ENCODE measurements around the gene EPHA8.
A peak's percentile ranks its signal among the peaks of the same experiment; 100 is the strongest.

Gene EPHA8

GRCh38 chr1:22537441-22538139 lies 25.7 kb upstream of the EPHA8 start:
- DNase-seq, result no peak

GRCh38 chr1:22539510-22540118 lies 23.7 kb upstream of the EPHA8 start:
- DNase-seq, result no peak

DNA sequence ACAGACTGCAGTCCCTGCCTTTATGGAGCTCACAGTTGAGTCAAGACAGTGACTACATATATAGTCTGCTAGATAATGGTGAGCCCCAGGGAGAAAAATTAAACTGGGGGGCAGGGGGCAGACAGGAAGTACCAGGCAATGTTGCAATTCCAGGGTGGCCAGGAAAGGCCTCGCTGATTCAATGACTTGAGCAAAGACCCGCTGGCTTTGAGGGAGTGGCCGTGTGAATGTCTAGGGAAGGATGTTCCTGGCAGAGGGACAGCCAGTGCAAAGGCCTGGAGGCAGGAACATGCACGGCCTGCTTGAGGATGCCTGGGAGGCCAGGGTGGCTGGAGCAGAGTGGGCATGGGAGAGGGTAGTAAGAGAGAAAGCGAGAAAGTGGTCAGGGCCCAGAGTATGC lies 23.0 kb upstream of the EPHA8 start:
- no peak for DNase-seq

GRCh38 chr1:22542886-22543285 lies 20.4 kb upstream of the EPHA8 start:
- no peak for DNase-seq

DNA sequence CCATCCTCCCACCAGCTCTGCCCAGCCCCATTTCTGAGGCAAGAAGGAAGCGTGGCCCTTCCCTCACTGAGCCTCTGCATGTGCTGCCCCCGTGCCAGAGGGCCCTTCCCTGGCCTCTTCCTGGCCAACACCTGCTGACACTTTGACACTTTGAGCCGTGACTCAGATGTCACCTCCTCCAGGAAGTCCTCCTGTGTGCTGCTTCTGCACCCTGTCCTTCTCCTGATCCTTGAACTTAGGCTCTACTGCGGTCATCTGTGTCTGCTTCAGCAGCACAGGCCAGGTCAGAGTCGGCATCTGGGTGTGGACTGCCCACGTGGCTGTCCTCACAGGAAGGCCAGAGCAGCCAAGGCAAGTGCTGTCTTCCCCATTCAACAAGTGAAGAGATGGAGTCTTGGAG lies 19.6 kb upstream of the EPHA8 start:
- no peak for DNase-seq

DNA sequence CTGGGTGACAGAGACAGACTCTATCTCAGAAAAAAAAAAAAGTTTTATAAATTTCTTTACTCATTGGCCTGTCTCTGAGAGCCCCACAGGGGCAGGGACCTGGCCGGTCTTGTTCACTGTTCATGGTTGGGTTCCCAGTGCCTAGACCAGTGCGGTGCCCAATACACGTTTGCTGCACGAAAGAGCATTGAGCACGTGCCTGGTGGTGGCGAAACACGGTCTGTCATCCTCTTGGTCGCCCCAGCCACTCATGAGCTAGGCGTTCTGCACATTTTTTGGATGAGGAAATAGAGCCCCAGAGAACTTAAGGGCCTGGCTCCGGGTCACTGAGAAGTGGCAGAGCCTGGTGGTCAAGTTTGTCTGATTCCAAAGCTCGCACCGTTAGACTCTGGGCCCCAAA lies 18.7 kb upstream of the EPHA8 start:
- DNase-seq, result no peak

DNA sequence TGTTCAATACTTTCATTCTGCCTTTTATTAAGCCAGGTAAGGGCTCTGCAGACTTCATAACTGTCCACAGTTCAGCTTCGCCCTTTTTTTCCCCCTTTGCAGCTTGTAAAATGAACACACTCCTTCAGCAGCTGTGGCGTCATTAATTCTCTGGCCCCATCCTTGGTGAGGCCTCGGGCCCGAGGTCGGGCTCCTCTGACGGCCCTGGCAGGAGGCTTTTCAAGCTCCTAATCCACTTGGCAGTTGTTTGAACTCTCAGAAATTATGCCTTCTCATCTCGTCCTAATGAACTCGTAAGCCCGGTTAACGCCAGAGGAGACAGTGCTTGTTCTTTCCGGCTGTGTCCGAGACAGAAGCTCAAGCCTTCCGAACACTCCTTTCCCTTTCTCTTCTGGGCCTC lies 18.1 kb upstream of the EPHA8 start:
- DNase-seq, result no peak

DNA sequence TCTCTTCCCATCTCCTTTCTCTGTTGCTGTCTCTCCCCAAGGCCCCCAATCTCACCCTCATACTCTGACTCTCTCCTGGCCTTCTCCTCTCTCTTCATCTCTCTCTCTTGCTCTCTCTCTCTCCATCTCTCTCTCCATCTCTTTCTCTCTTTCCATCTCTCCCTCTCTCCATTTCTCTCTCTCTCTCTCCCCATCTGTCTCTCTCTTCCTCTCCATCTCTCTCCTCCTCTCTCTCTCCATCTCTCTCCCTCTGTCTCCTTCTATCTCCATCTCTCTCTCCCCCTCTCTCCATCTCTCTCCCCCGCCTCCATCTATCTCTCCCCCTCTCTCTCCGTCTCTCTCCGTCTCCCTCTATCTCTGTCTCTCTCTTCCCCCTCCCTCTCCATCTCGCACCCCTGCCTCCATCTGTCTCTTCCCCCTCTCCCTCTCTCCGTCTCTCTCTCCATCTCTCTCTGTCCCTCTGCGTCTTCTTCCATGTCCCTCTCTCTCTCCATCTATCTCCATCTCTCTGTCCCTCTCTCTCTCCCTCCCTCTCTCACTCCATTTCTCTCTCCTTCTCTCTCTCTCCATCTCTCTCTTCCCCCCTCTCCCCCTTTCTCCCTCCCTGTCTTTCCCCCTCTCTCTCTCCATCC lies 16.0 kb upstream of the EPHA8 start:
- no peak for DNase-seq

DNA sequence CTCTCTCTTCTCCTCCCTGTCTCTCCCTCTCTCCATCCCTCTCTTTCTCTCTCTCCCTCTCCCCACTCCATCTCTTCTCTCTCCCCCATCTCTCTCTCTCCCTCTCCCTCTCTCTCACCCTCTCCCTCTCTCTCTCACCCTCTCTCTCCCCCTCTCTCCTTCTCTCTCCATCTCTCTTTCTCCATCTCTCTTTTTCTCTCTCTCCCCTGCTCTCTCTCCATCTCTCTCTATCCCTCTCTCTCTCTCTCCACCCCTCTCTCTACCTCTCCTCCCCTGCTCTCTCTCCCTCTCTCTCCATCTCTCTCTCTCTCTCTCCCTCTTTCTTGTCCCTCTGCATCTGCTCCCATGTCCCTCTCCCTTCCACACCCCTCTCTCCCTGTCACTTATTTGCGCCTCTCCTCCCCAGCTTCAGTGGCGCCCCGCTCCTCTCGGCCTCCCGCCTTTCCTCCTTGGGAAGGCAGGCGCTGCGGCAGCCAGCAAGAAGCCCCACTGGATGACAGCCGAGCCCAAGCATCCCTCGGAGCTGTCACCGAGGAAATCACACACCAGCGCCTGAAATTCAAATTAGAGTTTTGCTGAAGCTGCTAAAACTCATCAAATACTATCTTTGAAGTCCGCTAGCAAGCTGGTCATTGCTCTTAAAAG lies 15.3 kb upstream of the EPHA8 start:
- DNase-seq, result no peak

- no peak for DNase-seq
Observed at GRCh38 chr1:22550021-22550420, 13.3 kb upstream of the EPHA8 start.

DNA sequence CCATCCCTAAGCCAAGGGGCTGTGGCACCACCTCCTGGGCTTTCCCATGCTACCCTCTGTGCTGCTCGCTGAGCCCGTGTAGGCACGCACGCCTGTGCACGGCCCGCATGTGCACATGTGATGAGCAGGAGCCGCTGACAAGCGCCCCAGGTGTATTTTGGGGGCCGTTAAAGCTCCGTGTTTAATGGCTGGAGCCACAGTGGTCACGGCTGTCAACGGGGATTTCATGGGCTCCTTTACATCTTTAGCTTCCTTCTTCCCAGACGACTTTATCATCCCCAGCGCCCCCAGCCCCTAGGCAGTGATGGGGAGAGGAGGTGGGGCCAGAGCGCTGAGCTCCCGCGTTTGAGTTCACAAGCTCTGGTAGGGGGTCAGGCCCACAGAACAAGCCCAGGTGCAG lies 11.7 kb upstream of the EPHA8 start:
- DNase-seq, result no peak

- DNase-seq, result no peak
Observed at GRCh38 chr1:22552021-22552420, 11.3 kb upstream of the EPHA8 start.

- DNase-seq, result no peak
Observed at GRCh38 chr1:22553104-22553880, 10.0 kb upstream of the EPHA8 start.

DNA sequence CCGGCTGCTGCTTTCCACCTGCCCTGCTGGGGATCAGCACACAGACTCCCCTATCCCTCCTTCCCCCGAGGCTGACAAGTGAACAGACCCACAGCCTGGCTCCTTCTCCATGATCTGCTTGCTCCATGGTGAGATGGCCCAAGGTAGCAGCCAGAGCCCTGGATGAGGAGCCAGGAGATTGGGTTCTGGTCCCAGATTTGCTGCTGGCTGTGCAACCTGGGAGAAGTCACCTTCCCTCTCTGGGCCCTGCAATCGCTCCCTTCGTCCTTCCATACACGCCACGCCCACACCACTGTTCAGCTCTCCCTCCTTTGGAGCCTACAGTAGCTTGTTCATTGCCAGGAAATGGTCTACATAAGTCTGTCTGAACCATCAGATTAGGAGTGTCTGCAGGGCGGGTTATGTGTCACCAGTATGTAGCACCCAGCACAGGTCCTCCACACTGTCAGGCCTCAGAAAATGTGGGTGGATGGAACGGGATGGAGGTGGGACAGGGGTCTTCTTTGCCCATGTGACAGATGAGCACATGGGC lies 9.2 kb upstream of the EPHA8 start:
- DNase-seq, result no peak

GRCh38 chr1:22555371-22555656 lies 8.0 kb upstream of the EPHA8 start:
- DNase-seq, result no peak

GRCh38 chr1:22556391-22557104 lies 6.7 kb upstream of the EPHA8 start:
- no peak for DNase-seq

DNA sequence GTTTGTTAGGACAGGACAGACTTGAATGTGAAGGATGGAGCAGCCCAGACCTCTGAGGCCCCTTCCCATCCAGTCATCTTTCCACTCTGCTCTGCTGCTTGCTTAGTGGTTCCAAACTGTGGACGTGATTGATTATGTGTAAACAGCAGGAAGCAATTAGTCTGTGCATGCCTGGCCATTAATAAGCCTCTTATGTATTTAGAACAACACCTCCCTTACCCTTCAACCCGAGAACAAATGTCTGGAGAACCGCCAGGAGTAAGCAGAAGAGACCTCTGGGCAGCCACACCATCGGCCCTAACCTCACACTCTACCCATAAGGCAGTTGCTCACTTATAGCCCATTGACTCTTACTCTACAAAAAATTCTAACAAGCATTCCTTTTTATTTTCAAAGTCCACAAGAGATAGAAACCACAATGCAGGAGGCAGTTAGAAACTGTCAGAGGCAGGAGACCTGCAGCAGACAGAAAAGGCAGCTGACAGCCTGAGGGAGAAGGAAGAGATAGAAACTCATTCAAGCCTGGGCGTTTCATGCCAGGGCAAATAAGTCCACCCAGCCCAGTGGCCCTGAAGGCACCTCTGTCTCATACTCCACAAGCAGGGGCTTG lies 5.8 kb upstream of the EPHA8 start:
- DNase-seq, result peak; percentile 30

DNA sequence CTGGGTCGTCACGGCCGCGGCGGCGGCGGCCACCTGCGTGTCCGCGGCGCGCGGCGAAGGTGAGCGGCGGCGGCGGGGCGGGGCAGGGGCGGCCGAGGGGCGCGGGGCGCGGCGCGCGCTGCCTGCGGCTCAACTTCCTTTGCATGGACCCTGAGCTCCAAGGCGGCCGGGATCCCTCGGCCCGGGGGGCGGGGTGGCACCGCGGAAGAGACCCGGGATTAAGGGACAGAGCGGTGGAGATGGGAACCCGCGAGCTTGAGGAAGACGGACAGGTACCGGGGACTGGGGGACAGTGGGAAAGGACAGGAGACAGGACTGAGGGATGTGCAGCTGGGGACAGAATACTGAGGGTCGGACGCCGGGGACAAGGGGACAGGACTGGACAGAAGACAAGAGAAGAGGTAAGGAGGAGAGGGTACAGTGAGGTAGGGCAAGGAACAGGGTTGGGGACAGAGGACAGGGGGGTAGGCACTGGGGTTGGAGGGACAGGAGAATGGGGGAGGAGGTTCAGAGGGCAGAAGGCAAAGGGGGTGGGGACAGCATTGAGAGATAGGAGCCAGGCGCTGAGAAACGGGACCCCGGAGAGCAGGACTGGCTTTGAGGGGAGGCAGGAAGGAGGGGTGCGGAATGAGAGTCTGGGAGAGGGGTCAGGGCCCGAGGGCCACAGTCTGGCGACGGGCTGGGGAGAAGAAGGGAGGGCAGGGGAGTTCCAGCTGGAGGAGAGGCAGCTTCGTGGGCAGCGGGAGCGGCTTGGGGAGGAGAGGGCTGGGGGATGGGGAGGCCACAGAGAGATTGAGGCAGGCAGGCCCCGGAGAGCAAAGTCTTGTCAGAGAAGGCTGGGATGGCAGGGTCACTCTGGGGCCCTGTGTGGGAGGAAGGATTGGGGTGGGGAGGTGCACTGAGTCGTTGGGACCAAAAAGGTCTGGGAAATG lies 648 bp downstream of the EPHA8 start:
- DNase-seq, result no peak

- no peak for DNase-seq
Observed at GRCh38 chr1:22566161-22566560, 2.9 kb downstream of the EPHA8 start.

DNA sequence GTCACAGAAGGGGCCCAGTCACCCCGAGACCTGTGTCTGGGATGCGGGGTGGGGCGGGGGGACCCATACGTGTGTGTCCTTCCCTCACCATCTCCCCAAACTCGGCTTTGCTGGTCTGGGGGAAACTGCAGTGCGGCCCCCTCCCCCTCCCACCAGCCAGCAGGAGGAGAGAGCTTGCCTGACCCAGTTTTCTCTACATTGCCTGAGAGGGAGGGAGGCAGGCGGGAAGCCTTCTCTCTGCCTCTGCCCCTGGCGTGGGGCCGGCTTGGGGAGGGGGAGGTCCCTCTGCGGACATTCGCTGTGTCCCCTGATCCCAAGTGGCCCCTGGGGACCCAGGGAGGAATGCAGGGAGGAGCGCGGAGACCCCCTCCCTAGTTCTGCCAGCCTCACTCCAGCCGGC lies 3.9 kb downstream of the EPHA8 start:
- DNase-seq, result no peak

- no peak for DNase-seq
Observed at GRCh38 chr1:22567994-22568393, 4.7 kb downstream of the EPHA8 start.

Data from NCI-H1436 (cell line).